PC-3 (cell line): ENCODE measurements around the gene LALBA. TPM values are rescaled to one million over a fixed set of nuclear protein-coding genes. Genes with fewer than 3 reads are reported as not detected.

Source experiments
- ATAC-seq: fragments of 200-7000 bp; cut with Tn5 transposase; 2 replicates; pipeline ENCODE4 v1.9.1; 2020; ENCODE audit warnings: mild to moderate bottlenecking, moderate library complexity
- BruUV-seq: library from RNA; stranded (reverse); fragments of 400-500 nt; replicated peaks from 2 replicates; lab custom pipeline; 2021; lab: Mats Ljungman, UMichigan
- CTCF ChIA-PET: fragments of 300-600 bp; sonication (Branson Sonifier 250); formaldehyde crosslinking; loops from one replicate; lab custom pipeline; 2022; ENCODE audit warnings: antibody characterized with exemption; lab: Charles Lee
- POLR2A ChIA-PET: fragments of 300-600 bp; sonication (Branson Sonifier 250); formaldehyde crosslinking; loops from one replicate; lab custom pipeline; 2022; ENCODE audit warnings: antibody characterized with exemption; ENCODE audit not compliant: unreplicated experiment; lab: Charles Lee
- DNase-seq: peaks from one replicate; pipeline ENCODE4 v3.0.0-alpha.2; 2015
- H2AFZ ChIP-seq: fragments of 300-600 bp; sonication (generic); 2 replicates; pipeline ENCODE4 v1.6.0; 2016; ENCODE audit warnings: antibody characterized with exemption, low read length
- H3F3A ChIP-seq: fragments of 300-600 bp; sonication (generic); one replicate; pipeline ENCODE4 v1.6.0; 2017; ENCODE audit warnings: antibody characterized with exemption, low read length, control low read depth, mild to moderate bottlenecking; ENCODE audit not compliant: unreplicated experiment
- H3K27ac ChIP-seq: fragments of 300-600 bp; sonication (generic); 2 replicates; pipeline ENCODE4 v1.5.1; 2016; ENCODE audit warnings: mild to moderate bottlenecking, low read length
- H3K27me3 ChIP-seq: fragments of 300-600 bp; sonication (generic); 2 replicates; pipeline ENCODE4 v1.6.1; 2016; ENCODE audit warnings: low read length, mixed read lengths
- H3K36me3 ChIP-seq: fragments of 300-600 bp; sonication (generic); 2 replicates; pipeline ENCODE4 v1.6.1; 2016; ENCODE audit warnings: low read depth, mixed run types, low read length, mixed read lengths
- H3K4me1 ChIP-seq: fragments of 300-600 bp; sonication (generic); 2 replicates; pipeline ENCODE4 v1.5.1; 2016; ENCODE audit warnings: low read length; ENCODE audit not compliant: insufficient read depth
- H3K4me2 ChIP-seq: fragments of 300-600 bp; sonication (generic); 2 replicates; pipeline ENCODE4 v1.6.0; 2016; ENCODE audit warnings: low read length
- H3K4me3 ChIP-seq: fragments of 300-600 bp; sonication (generic); 2 replicates; pipeline ENCODE4 v1.5.1; 2016; ENCODE audit warnings: mild to moderate bottlenecking, low read length, mixed read lengths
- H3K79me2 ChIP-seq: fragments of 300-600 bp; sonication (generic); 2 replicates; pipeline ENCODE4 v1.6.1; 2017; ENCODE audit warnings: low read length, mixed read lengths
- H3K9ac ChIP-seq: fragments of 300-600 bp; sonication (generic); 2 replicates; pipeline ENCODE4 v1.6.0; 2016; ENCODE audit warnings: mild to moderate bottlenecking, low read length
- H3K9me2 ChIP-seq: fragments of 300-600 bp; sonication (generic); replicated peaks from 2 replicates; pipeline ENCODE4 v1.6.1; 2016; ENCODE audit warnings: mixed run types, low read length, mixed read lengths
- H3K9me3 ChIP-seq: fragments of 300-600 bp; sonication (generic); 2 replicates; pipeline ENCODE4 v1.6.1; 2016; ENCODE audit warnings: low read length, mixed read lengths
- H4K20me1 ChIP-seq: fragments of 300-600 bp; sonication (generic); 2 replicates; pipeline ENCODE4 v1.6.1; 2016; ENCODE audit warnings: low read length, mixed read lengths
- CTCF ChIP-seq: fragments of 300-600 bp; sonication (generic); conservative IDR thresholded peaks from 2 replicates; pipeline ENCODE4 v1.5.1; 2017; ENCODE audit warnings: antibody characterized with exemption, low read depth, mild to moderate bottlenecking, low read length
- EZH2 ChIP-seq: fragments of 300-600 bp; sonication (generic); IDR thresholded peaks from one replicate; pipeline ENCODE4 v1.6.1; 2017; ENCODE audit warnings: antibody characterized with exemption, mild to moderate bottlenecking, low read length; ENCODE audit not compliant: unreplicated experiment
- EZH2phosphoT487 ChIP-seq: fragments of 300-600 bp; sonication (generic); IDR thresholded peaks from 2 replicates; pipeline ENCODE4 v1.6.1; 2018; ENCODE audit warnings: mild to moderate bottlenecking, antibody characterized with exemption, low read length, borderline replicate concordance
- intact Hi-C: fragments of 100-400 bp; cut with micrococcal nuclease; formaldehyde crosslinking; loops from 2 replicates; pipeline ENCODE4 v1.9.0; 2023
- total RNA-seq: library from RNA; depleted of rRNA; stranded (reverse); fragments of >200 nt; gene quantifications from 2 replicates; pipeline ENCODE4 v1.2.3, GENCODE V29; 2014

LALBA gene
- total RNA-seq, 1 experiment from 2014 or later, result not detected

GRCh38 chr12:48545833-48546469 lies 23.9 kb downstream of the LALBA start:
- no peaks in the 10 kb centered on the region for H3K9me3 ChIP-seq
- H3K4me2 ChIP-seq, result no peak overlapping the region
- ATAC-seq (no peak), DNase-seq (no peak)
- CTCF ChIA-PET, result interaction anchor here (4.8 kb wide), 1 partner anchor 73 kb away, joined by 60 read pairs; no protein-coding TSS in a partner anchor
- no peaks in the 10 kb centered on the region for H3K79me2 ChIP-seq
- intact Hi-C loops, result no loop called here
- BruUV-seq, result no TSS peak
- H3K4me1 ChIP-seq, result no peaks in the 10 kb centered on the region
- H3F3A ChIP-seq, result no peaks in the 10 kb centered on the region
- POLR2A ChIA-PET, result no interaction called here
- no peak overlapping the region for H3K4me3 ChIP-seq
- no peaks in the 10 kb centered on the region for H4K20me1 ChIP-seq
- no peaks in the 10 kb centered on the region for H3K9me2 ChIP-seq
- no peak overlapping the region for H2AFZ ChIP-seq
- H3K9ac ChIP-seq, result no peak overlapping the region
- no peaks in the 10 kb centered on the region for H3K36me3 ChIP-seq
- no peak for TF ChIP-seq EZH2phosphoT487
- TF ChIP-seq CTCF, result no peak
- no peak for TF ChIP-seq EZH2
- peaks cover 22% of the 10 kb centered on the region for H3K27me3 ChIP-seq
- H3K27ac ChIP-seq, result no peak overlapping the region

DNA sequence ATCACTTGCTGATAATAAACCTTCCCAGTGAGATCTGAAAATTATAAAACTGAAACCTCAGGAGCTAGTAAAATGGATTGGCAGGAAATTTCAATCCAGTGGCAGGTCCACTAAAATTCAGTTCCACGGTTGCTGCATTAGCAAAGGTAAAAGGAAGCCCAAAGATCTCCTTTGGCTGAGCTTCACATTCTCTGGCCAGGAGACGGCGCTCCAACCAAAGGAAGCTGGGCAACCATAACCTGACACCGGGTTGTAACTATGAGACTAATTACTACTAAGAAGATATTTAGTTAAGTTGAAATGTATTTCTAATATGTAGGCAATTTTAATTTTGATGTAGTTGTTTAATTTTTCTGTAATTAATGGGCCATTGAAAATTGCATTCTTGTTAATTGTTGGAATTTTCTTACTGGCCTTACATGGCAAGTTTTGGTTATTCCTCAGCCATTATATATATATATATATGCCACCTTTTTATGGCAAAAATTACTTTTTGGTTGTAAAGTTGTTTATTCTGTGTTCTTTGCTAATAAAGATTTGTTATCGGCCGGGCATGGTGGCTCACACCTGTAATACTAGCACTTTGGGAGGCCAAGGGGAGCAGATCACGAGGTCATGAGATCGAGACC lies 27.4 kb downstream of the LALBA start:
- BruUV-seq, result no TSS peak

More for the DNA sequence above, 27.4 kb downstream of the LALBA start:
- H3K27me3 ChIP-seq, result peaks cover 22% of the 10 kb centered on the region
- TF ChIP-seq CTCF (peak; percentile 90), EZH2phosphoT487 (no peak), EZH2 (no peak)
- no peak overlapping the region for H2AFZ ChIP-seq
- no peaks in the 10 kb centered on the region for H3F3A ChIP-seq
- H3K27ac ChIP-seq, result no peak overlapping the region
- no peaks in the 10 kb centered on the region for H3K79me2 ChIP-seq
- H3K36me3 ChIP-seq, result no peaks in the 10 kb centered on the region
- no peaks in the 10 kb centered on the region for H3K9me3 ChIP-seq
- H3K4me2 ChIP-seq, result no peak overlapping the region
- H4K20me1 ChIP-seq, result no peaks in the 10 kb centered on the region
- peak; percentile 86 for ATAC-seq
- intact Hi-C loops, result loop anchor here (1.0 to 5.0 kb wide), 2 partner anchors 76 to 255 kb away; no protein-coding TSS in a partner anchor
- DNase-seq, result peak; percentile 63
- CTCF ChIA-PET, result interaction anchor here (4.8 kb wide), 1 partner anchor 76 kb away, joined by 60 read pairs; no protein-coding TSS in a partner anchor
- H3K4me1 ChIP-seq, result peaks cover 6% of the 10 kb centered on the region
- no peak overlapping the region for H3K9ac ChIP-seq
- H3K9me2 ChIP-seq, result no peaks in the 10 kb centered on the region
- POLR2A ChIA-PET, result no interaction called here
- H3K4me3 ChIP-seq, result no peak overlapping the region
